WTC11 (cell line): ENCODE results near the gene ESRP2. TPM values are rescaled to one million over a fixed set of nuclear protein-coding genes. Genes with fewer than 3 reads are reported as not detected.

Experiments used
- ATAC-seq: fragments of 200-7000 bp; cut with Tn5 transposase; 2 replicates; pipeline ENCODE4 v1.10.0; 2021; ENCODE audit warnings: mild to moderate bottlenecking, moderate library complexity
- CTCF ChIA-PET: fragments of 300-600 bp; sonication (Branson Sonifier 250); formaldehyde crosslinking; loops from one replicate; lab custom pipeline; 2021; ENCODE audit warnings: antibody characterized with exemption; lab: Charles Lee
- POLR2A ChIA-PET: fragments of 350-600 bp; sonication (Branson Sonifier 250); formaldehyde crosslinking; loops from one replicate; lab custom pipeline; 2021; ENCODE audit warnings: antibody characterized with exemption; lab: Charles Lee
- DNase-seq: peaks from one replicate; pipeline ENCODE4 v3.0.0; 2021; ENCODE audit warnings: low spot score
- H3K27ac Mint-ChIP-seq: 2 replicates; pipeline ENCODE4 v1.8.0; 2021; ENCODE audit warnings: mixed read lengths
- H3K27me3 Mint-ChIP-seq: 2 replicates; pipeline ENCODE4 v1.8.0; 2021; ENCODE audit warnings: low read depth, mild to moderate bottlenecking, moderate library complexity, mixed read lengths
- H3K36me3 Mint-ChIP-seq: 2 replicates; pipeline ENCODE4 v1.8.0; 2021; ENCODE audit warnings: mixed read lengths
- H3K4me1 Mint-ChIP-seq: 2 replicates; pipeline ENCODE4 v1.8.0; 2022; ENCODE audit warnings: mixed read lengths
- H3K4me3 Mint-ChIP-seq: 2 replicates; pipeline ENCODE4 v1.8.0; 2021; ENCODE audit warnings: mild to moderate bottlenecking, moderate library complexity, mixed read lengths
- H3K9me3 Mint-ChIP-seq: 2 replicates; pipeline ENCODE4 v1.8.0; 2021; ENCODE audit warnings: mixed read lengths
- E2F1 ChIP-seq: sonication (generic); formaldehyde crosslinking; IDR thresholded peaks from 2 replicates; pipeline ENCODE4 v1.8.0; 2022; ENCODE audit warnings: mild to moderate bottlenecking, missing genetic modification reagents
- E2F5 ChIP-seq: sonication (generic); formaldehyde crosslinking; IDR thresholded peaks from 2 replicates; pipeline ENCODE4 v1.8.1; 2022; ENCODE audit warnings: mild to moderate bottlenecking, moderate library complexity, missing genetic modification reagents
- ERG ChIP-seq: fragments of 250-450 bp; sonication (Bioruptor Pico); IDR thresholded peaks from 2 replicates; pipeline ENCODE4 v1.8.0; 2021; ENCODE audit warnings: mild to moderate bottlenecking
- ESRRA ChIP-seq: sonication (generic); formaldehyde crosslinking; IDR thresholded peaks from 2 replicates; pipeline ENCODE4 v1.8.1; 2022; ENCODE audit warnings: mild to moderate bottlenecking, missing genetic modification reagents, borderline replicate concordance
- FOXP1 ChIP-seq: sonication (generic); formaldehyde crosslinking; IDR thresholded peaks from 2 replicates; pipeline ENCODE4 v1.8.0; 2022; ENCODE audit warnings: missing genetic modification reagents, mild to moderate bottlenecking, moderate library complexity, borderline replicate concordance
- HMGXB4 ChIP-seq: sonication (generic); formaldehyde crosslinking; IDR thresholded peaks from 2 replicates; pipeline ENCODE4 v1.8.1; 2023; ENCODE audit warnings: mild to moderate bottlenecking, moderate library complexity, missing genetic modification reagents
- IRF1 ChIP-seq: sonication (generic); formaldehyde crosslinking; IDR thresholded peaks from 2 replicates; pipeline ENCODE4 v1.8.0; 2023; ENCODE audit warnings: missing genetic modification reagents
- IRF2 ChIP-seq: sonication (generic); formaldehyde crosslinking; IDR thresholded peaks from 2 replicates; pipeline ENCODE4 v1.8.0; 2022; ENCODE audit warnings: low read depth, missing genetic modification reagents, borderline replicate concordance
- JAZF1 ChIP-seq: fragments of 250-450 bp; sonication (Bioruptor Pico); IDR thresholded peaks from 2 replicates; pipeline ENCODE4 v1.9.0; 2021; ENCODE audit warnings: moderate library complexity, mild to moderate bottlenecking, inconsistent platforms
- MAX ChIP-seq: sonication (generic); formaldehyde crosslinking; IDR thresholded peaks from 2 replicates; pipeline ENCODE4 v1.8.0; 2022; ENCODE audit warnings: mild to moderate bottlenecking, missing genetic modification reagents
- MLX ChIP-seq: sonication (generic); formaldehyde crosslinking; IDR thresholded peaks from 2 replicates; pipeline ENCODE4 v1.8.1; 2023; ENCODE audit warnings: mild to moderate bottlenecking, missing genetic modification reagents, moderate library complexity
- OVOL2 ChIP-seq: fragments of 250-450 bp; sonication (Bioruptor Pico); IDR thresholded peaks from 2 replicates; pipeline ENCODE4 v1.9.0; 2021; ENCODE audit warnings: mild to moderate bottlenecking, borderline replicate concordance
- RORB ChIP-seq: fragments of 250-450 bp; sonication (Bioruptor Pico); IDR thresholded peaks from 2 replicates; pipeline ENCODE4 v1.9.0; 2021; ENCODE audit warnings: mild to moderate bottlenecking
- STAT6 ChIP-seq: sonication (generic); formaldehyde crosslinking; conservative IDR thresholded peaks from 2 replicates; pipeline ENCODE4 v1.8.1; 2023; ENCODE audit warnings: mild to moderate bottlenecking, low read depth, missing genetic modification reagents, moderate library complexity
- ZNF121 ChIP-seq: sonication (generic); formaldehyde crosslinking; IDR thresholded peaks from 2 replicates; pipeline ENCODE4 v1.8.0; 2023; ENCODE audit warnings: missing genetic modification reagents
- ZNF232 ChIP-seq: sonication (generic); formaldehyde crosslinking; IDR thresholded peaks from 2 replicates; pipeline ENCODE4 v1.8.0; 2022; ENCODE audit warnings: mild to moderate bottlenecking, missing genetic modification reagents
- ZNF317 ChIP-seq: sonication (generic); formaldehyde crosslinking; IDR thresholded peaks from 2 replicates; pipeline ENCODE4 v1.8.1; 2023; ENCODE audit warnings: low read depth, mild to moderate bottlenecking, moderate library complexity, missing genetic modification reagents, borderline replicate concordance
- ZNF512 ChIP-seq: sonication (generic); formaldehyde crosslinking; IDR thresholded peaks from 2 replicates; pipeline ENCODE4 v1.8.1; 2022; ENCODE audit warnings: missing genetic modification reagents, borderline replicate concordance
- ZSCAN18 ChIP-seq: fragments of 250-450 bp; sonication (Bioruptor Pico); IDR thresholded peaks from 2 replicates; pipeline ENCODE4 v2.1.2; 2022; ENCODE audit warnings: mild to moderate bottlenecking, moderate library complexity
- total RNA-seq: library from RNA; stranded (reverse); gene quantifications from 3 replicates; pipeline ENCODE4 v1.2.3, GENCODE V29; 2021

ESRP2 gene
- total RNA-seq, 1 experiment from 2014 or later, result 55.0 TPM

- Mint-ChIP-seq H3K36me3 (no peaks in the 10 kb centered on the region), H3K4me1 (peaks cover 28% of the 10 kb centered on the region)
- ChIA-PET CTCF (interaction anchor here (0.5 to 4.5 kb wide), 50 partner anchors 8 to 580 kb away, joined by 3 to 74 read pairs (median 4); partner anchors contain the start of genes ESRP2, NFATC3, PLA2G15 and PRMT7), POLR2A (interaction anchor here (0.7 to 1.4 kb wide), 5 partner anchors 20 to 1389 kb away, joined by 3 to 8 read pairs (median 3); partner anchors contain the start of genes PRMT7 and SLC7A6OS)
- no peak for TF ChIP-seq ZNF512 (CRISPR knock-in tag)
- TF ChIP-seq ZNF232 (CRISPR knock-in tag), result no peak
- no peak for TF ChIP-seq MAX (CRISPR knock-in tag)
- no peak for TF ChIP-seq FOXP1 (CRISPR knock-in tag)
- TF ChIP-seq HMGXB4 (CRISPR knock-in tag), result no peak
- TF ChIP-seq JAZF1 (CRISPR knock-in tag), result no peak
- TF ChIP-seq ERG (CRISPR knock-in tag), result no peak
- no peak for TF ChIP-seq ZNF121 (CRISPR knock-in tag)
- no peak for TF ChIP-seq MLX (CRISPR knock-in tag)
- no peak for TF ChIP-seq E2F5 (CRISPR knock-in tag)
- TF ChIP-seq ZSCAN18, result no peak
- no peak for TF ChIP-seq IRF2 (CRISPR knock-in tag)
- TF ChIP-seq OVOL2 (CRISPR knock-in tag), result no peak
- TF ChIP-seq RORB, result no peak
- TF ChIP-seq, all 79 proteins: peak for 0
- Mint-ChIP-seq H3K27ac (peak overlapping the region; percentile 77), H3K4me3 (peak overlapping the region; percentile 85), H3K27me3 (peaks cover 16% of the 10 kb centered on the region), H3K9me3 (no peaks in the 10 kb centered on the region)
- no peak for DNase-seq
- no peak for ATAC-seq
Measured at GRCh38 chr16:68263559-68264127, 27.7 kb upstream of the ESRP2 start.

GRCh38 chr16:68259007-68259825 is 23.3 kb upstream of the ESRP2 start:
- Mint-ChIP-seq H3K36me3 (no peaks in the 10 kb centered on the region), H3K27ac (no peak overlapping the region)
- TF ChIP-seq ZNF317 (CRISPR knock-in tag), result no peak
- TF ChIP-seq IRF1 (CRISPR knock-in tag), result no peak
- no peak for TF ChIP-seq STAT6 (CRISPR knock-in tag)
- no peak for TF ChIP-seq E2F1
- TF ChIP-seq ESRRA (CRISPR knock-in tag), result no peak

More at GRCh38 chr16:68259007-68259825, 23.3 kb upstream of the ESRP2 start:
- ATAC-seq (no peak), DNase-seq (no peak)
- POLR2A ChIA-PET, result interaction anchor here (0.6 kb wide), 1 partner anchor 1238 kb away, joined by 3 read pairs; no protein-coding TSS in a partner anchor
- no peak overlapping the region for H3K4me3 Mint-ChIP-seq
- peaks cover 9% of the 10 kb centered on the region for H3K27me3 Mint-ChIP-seq
- peaks cover 3% of the 10 kb centered on the region; the same call in 1 of the 2 replicates for H3K4me1 Mint-ChIP-seq
- CTCF ChIA-PET, result interaction anchor here (0.6 kb wide), 1 partner anchor 114 kb away, joined by 4 read pairs; no protein-coding TSS in a partner anchor
- no peaks in the 10 kb centered on the region for H3K9me3 Mint-ChIP-seq
